Measurements from ENCODE around the gene PCIF1.

Gene PCIF1

DNA sequence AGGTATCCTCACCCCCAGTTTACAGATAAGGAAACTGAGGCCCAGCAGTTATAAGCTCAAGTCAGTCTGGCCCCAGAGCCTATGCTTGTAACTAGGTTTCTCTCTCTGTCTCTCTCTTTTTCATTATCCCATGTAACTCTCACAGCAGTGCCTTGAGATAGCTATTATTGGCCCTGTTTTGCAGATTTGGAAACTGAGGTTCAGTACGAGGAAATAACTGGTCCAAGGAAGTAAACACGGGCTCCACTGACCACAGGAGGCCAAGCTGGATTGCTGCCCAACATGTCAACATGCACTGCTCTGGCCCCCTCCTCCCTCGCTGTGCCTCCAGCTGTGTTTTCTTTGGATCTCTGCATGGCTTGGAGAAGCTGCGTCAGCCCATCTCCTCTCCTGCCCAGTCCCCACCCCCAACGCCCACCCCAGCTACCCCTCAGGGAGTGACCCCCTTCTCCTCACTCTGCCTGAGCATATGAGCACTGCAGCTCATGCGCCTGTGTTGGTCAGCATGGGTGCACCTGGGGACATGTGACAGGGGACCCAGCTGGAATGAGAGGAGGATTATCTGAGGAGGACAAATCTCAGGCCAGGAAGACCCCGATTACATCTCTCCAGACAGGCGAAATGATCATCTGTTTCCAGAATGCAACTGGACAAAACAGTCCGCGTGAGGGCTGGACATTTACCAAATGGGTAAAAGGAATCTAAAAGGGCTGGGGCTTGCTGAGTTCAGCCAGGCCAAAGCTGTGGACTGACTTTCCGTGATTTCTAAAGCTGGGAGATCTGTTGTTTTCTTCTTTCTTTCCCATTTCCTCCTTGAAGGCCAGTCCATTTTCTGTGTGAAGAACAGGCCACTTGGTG lies 14.7 kb upstream of the PCIF1 start:
- TF ChIP-seq, protein P1, sequence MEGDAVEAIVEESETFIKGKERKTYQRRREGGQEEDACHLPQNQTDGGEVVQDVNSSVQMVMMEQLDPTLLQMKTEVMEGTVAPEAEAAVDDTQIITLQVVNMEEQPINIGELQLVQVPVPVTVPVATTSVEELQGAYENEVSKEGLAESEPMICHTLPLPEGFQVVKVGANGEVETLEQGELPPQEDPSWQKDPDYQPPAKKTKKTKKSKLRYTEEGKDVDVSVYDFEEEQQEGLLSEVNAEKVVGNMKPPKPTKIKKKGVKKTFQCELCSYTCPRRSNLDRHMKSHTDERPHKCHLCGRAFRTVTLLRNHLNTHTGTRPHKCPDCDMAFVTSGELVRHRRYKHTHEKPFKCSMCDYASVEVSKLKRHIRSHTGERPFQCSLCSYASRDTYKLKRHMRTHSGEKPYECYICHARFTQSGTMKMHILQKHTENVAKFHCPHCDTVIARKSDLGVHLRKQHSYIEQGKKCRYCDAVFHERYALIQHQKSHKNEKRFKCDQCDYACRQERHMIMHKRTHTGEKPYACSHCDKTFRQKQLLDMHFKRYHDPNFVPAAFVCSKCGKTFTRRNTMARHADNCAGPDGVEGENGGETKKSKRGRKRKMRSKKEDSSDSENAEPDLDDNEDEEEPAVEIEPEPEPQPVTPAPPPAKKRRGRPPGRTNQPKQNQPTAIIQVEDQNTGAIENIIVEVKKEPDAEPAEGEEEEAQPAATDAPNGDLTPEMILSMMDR (conservative IDR thresholded peaks at IDR 0.05; ENCODE audit: low read depth, low read length) = no peak
- DNase-seq (ENCODE audit: low read depth) = peak; percentile 98
- peak overlapping the region; percentile 10 for H3K4me3 ChIP-seq (ENCODE audit: low read depth, low read length)

DNA sequence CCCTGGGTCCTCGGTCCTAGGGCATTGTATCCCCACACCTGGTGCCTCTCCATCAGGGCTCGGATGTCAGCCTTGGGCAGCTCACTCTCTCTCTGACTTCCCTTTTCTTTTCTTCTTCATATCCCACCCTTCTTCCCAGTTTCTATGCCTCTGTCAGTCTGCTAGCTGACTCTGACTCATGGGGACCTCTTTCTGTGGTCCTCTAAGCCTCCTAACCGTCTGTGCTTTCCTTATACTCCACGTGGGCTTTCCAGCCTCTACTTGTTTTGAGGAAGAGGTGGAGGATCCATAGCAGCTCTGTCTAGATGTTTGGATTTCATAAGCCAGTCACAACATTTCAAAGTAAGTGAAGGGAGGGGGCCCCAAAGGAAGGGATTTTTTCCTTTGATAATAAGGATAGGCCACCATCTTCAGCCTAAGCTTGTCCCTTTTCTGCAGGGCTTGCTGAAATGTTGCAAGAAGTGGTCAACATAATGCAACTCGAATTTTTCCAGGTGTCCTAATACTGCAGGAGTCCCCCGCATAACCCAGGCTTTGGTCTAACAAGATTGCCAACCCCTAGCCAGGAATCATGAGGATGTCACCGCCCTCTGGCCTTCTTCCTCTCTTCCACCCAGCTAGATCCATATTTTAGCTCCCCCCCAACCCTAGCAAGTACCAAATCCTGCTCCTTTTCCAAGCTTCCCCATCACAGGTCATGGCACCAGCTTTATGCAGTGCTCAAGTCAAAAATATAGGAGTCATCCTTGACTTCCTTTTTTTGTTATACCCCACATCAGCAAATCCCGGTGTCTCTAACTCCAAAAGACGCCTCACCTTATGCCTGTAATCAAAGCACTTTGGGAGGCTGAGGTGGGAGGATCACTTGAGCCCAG lies 13.8 kb upstream of the PCIF1 start:
- TF ChIP-seq, protein P1 (conservative IDR thresholded peaks at IDR 0.05; ENCODE audit: low read depth, low read length) = no peak
- DNase-seq (ENCODE audit: low read depth) = peak; percentile 50
- H3K4me3 ChIP-seq (ENCODE audit: low read depth, low read length) = peak overlapping the region; percentile 10

DNA sequence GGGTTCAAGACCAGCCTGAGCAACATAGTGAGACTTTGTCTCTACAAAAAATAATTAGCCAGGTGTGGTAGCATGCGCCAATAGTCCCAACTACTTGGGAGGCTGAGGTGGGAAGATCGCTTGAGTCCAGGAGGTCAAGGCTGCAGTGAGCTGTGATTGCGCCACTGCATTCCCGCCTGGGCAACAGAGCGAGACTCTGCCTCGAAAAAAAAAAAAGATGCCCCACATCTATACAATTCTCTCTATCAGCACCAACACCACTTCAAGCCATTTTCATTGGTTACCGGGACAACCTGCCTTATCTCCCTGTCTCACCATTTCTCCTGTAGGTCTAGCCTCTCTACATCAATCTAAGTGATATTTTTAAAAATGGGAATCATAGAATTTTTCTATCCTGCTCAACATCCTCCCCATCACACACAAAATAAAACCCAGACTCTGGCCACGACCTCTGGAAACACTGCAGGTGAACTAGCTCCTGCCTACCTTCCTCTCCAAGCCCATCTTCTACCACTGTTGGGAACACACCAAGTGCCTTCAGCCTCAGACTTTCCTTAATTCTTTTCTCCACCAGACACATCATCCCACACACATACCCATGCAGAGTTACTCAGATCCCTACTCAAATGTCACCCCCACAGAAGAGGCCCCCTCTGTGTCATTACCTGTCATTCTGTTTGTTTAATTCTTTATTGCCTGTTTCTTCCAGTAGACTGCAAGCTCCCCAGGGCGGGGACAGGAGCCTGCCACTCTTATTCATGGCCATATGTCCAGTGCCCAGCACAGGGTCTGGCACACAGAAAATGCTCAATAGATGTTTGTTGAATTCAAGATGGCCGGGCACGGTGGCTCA lies 12.9 kb upstream of the PCIF1 start:
- TF ChIP-seq, protein P1 (conservative IDR thresholded peaks at IDR 0.05; ENCODE audit: low read depth, low read length) = no peak
- no peak for DNase-seq (ENCODE audit: low read depth)
- H3K4me3 ChIP-seq (ENCODE audit: low read depth, low read length) = no peak overlapping the region

DNA sequence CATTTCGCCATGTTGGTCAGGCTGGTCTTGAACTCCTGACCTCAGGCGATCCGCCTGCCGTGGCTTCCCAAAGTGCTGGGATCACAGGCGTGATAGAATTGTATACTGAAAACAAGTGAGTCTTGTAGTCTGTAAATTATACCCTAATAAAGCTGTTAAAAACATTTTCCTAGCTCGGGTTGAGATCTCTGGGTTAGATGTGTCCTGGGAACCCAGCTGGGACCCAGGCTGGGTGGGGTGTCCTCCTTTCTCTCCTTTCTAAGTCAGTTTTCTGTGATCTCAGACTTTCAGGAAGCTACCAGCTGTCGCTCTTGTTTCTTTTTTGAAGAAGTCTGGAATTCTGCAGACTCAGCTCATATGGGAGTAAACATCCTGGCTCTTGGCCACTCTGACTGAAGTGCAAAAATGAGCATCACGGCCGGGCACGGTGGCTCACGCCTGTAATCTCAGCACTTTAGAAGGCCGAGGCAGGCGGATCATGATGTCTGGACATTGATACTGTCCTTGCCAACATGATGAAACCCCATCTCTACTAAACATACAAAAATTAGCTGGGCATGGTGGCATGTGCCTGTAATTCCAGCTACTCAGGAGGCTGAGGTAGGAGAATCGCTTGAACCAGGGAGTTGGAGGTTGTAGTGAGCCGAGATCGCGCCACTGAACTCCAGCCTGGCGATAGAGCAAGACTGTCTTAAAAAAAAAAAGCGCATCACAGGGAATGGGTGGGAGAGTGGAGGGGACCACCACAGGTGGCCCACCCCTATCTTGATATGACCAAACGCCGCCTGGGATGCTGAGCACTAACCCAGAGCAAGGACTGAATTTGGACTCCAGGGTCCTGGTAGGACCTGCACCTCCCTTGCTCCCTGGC lies 9.9 kb upstream of the PCIF1 start:
- TF ChIP-seq, protein P1 (conservative IDR thresholded peaks at IDR 0.05; ENCODE audit: low read depth, low read length) = no peak
- DNase-seq (ENCODE audit: low read depth) = peak; percentile 82
- peak overlapping the region; percentile 13 for H3K4me3 ChIP-seq (ENCODE audit: low read depth, low read length)

DNA sequence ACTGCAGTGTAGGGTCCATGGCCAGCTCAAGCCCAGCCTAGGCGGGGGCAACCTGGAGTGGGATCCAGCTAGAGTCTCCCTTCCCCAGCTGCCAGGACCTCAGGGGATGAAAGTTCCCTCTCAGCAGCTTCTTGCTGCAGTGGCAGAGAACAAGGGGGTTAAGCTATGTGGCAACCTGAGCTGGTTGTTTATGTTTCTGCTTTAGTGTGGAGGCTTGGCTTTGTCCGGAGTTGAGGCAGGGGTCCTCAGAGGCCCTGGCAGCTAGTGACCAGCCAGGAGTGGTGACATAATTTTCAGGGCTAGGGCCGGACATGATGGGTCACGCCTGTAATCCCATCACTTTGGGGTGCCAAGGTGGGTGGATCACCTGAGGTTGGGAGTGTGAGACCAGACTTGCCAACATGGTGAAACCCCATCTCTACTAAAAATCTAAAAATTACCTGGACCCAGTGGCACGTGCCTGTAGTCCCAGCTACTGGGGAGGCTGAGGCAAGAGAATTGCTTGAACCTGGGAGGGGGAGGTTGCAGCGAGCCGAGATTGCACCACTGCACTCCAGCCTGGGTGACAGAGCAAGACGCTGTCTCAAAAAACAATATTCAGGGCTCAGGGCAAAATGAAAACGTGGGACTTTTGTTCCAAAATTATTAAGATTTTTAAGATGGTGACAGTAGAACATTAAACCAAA lies 8.5 kb upstream of the PCIF1 start:
- no peak for DNase-seq (ENCODE audit: low read depth)
- no peak overlapping the region for H3K4me3 ChIP-seq (ENCODE audit: low read depth, low read length)
- TF ChIP-seq, protein P1 (conservative IDR thresholded peaks at IDR 0.05; ENCODE audit: low read depth, low read length) = no peak
